Gastroesophageal sphincter (tissue), 3 donors: ENCODE measurements around the gene SCAPER.

Source experiments
- EP300 ChIP-seq: sonication (generic); formaldehyde crosslinking; IDR thresholded peaks from one replicate; pipeline ENCODE4 v1.6.1; 2017; ENCODE audit warnings: antibody characterized with exemption, mild to moderate bottlenecking
- POLR2A ChIP-seq, 2 donors: fragments of 450-650 bp; IDR thresholded peaks; one replicate each; pipeline ENCODE4 v1.6.1; 2017; ENCODE audit warnings: antibody characterized with exemption in 2 of 2, mild to moderate bottlenecking in 2 of 2, moderate library complexity in 1 of 2
- POLR2AphosphoS5 ChIP-seq: sonication (generic); formaldehyde crosslinking; IDR thresholded peaks from one replicate; pipeline ENCODE4 v1.6.1; 2017; ENCODE audit warnings: antibody characterized with exemption
- TF ChIP-seq, protein P1 (sequence below), 4 experiments: fragments of 200-600 bp in 2 of 4; fragments of 450-650 bp in 2 of 4; sonication (generic) in 1 of 4; IDR thresholded peaks; one replicate each; pipeline ENCODE4 v1.5.1; 2017 to 2019; ENCODE audit warnings: antibody characterized with exemption in 4 of 4, mild to moderate bottlenecking in 2 of 4, moderate library complexity in 2 of 4

DNA sequence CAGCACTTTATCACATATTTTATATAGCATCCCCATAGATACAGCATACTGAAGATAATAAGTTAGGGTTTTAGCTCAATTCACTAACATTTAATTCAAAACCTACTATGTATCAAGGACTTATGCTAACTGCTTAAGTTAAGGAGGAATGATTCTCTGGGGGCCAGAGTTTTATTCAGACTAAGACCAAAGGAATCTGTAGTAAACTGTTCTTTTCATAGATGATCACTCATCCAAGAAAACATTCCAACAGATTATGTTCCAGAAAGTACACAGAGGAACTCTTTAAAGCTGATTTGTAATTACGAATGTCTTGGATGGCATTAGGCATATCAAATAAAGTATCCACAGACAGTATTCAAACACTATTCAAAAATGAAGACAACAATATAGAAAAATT, 226.4 kb downstream of the SCAPER start:
- TF ChIP-seq EP300 (no peak), POLR2A (IDR thresholded peaks at IDR 0.05) (no peak), POLR2AphosphoS5 (no peak)
- TF ChIP-seq, protein P1, sequence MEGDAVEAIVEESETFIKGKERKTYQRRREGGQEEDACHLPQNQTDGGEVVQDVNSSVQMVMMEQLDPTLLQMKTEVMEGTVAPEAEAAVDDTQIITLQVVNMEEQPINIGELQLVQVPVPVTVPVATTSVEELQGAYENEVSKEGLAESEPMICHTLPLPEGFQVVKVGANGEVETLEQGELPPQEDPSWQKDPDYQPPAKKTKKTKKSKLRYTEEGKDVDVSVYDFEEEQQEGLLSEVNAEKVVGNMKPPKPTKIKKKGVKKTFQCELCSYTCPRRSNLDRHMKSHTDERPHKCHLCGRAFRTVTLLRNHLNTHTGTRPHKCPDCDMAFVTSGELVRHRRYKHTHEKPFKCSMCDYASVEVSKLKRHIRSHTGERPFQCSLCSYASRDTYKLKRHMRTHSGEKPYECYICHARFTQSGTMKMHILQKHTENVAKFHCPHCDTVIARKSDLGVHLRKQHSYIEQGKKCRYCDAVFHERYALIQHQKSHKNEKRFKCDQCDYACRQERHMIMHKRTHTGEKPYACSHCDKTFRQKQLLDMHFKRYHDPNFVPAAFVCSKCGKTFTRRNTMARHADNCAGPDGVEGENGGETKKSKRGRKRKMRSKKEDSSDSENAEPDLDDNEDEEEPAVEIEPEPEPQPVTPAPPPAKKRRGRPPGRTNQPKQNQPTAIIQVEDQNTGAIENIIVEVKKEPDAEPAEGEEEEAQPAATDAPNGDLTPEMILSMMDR (IDR thresholded peaks at IDR 0.05): no peak
